ENCODE results near the gene CD200. TPM values are rescaled to one million over a fixed set of nuclear protein-coding genes. Genes with fewer than 3 reads are reported as not detected.

The CD200 gene
- total RNA-seq, 8 experiments from 2014 or later: 1.0 to 79.1 (median 65.7) TPM; not detected in 1

DNA sequence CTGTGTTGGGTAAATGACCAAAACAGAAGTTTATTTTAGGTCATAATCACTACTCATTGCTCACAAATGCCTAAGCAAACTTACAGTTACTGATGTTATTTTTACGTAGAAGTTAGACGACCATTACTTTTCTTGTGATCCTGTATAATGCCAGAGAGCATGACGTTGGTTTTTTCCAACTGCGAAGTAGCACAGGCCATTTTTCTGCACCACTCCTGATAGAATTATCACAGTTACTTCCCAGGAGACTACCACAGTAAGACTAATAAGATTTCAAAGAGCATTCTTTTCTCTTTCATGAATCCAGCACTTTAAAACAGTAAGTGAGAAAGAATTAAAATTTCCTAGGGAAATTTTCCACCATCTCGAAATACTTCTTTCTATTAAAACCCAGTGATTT is 19.8 kb downstream of the CD200 start:
- in situ Hi-C loops (cut with MboI; ENCODE audit: low pct_unique_long_range_greater_than_20kb in 2 of 9, low sequenced_read_pairs in 9 of 9, unreplicated experiment in 9 of 9): no loop called here
- 17 to 94% (median 79%) methylated on average over 1 to 5 of the region's 5 CpGs for WGBS, 10 experiments
- ATAC-seq (replicated peaks in 6 of 8): no peak
- Histone ChIP-seq H3K4me1 (replicated peaks in 1 of 2) (peaks cover 20 to 60% of the 10 kb centered on the region in 2 donors), H3K27ac (no peak overlapping the region), H3K4me3 (no peak overlapping the region)

- no peak overlapping the region for H3K27ac ChIP-seq
- in situ Hi-C loops (cut with MboI; ENCODE audit: low pct_unique_long_range_greater_than_20kb in 2 of 9, low sequenced_read_pairs in 9 of 9, unreplicated experiment in 9 of 9): no loop called here
- no peak overlapping the region for H3K4me3 ChIP-seq
- ATAC-seq (replicated peaks in 6 of 8): no peak
- 14 to 100% (median 80%) methylated on average over 1 to 3 of the region's 3 CpGs; no CpG with 5 or more reads in 1 of the 10 experiments for WGBS, 10 experiments
- peaks cover 20 to 60% of the 10 kb centered on the region in 2 donors for H3K4me1 ChIP-seq (replicated peaks in 1 of 2)
Measured at GRCh38 chr3:112353365-112353764, 20.4 kb downstream of the CD200 start.

DNA sequence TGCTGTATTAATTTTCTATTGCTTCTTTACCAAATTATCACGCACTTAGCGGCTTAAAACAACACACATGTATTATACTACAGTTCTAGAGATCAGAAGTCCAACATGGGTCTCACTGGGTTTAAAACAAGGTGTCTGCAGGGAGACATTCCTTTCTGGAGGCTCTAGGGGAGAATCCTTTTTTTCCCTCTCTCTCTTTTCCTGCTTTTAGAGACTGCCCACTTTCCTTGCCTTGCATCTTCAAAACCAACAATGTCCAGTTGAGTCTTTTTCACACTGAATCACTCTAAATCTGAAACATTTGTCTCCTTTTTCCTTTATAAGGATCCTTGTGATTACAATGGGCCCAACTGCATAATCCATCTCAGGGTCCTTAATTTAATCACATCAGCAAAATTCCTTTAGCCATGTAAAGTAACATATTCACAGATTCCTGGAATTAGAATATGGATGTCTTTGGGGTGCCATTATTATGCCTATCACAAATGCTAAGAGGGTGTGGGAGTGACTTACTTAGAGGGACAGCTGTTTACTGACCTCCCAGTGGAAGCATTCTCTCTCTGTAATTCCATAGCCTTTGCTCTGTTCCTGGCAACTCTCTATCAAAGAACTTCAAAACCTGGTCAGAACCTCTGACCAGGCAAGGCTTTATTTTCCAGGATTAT is 21.8 kb downstream of the CD200 start:
- in situ Hi-C loops (cut with MboI; ENCODE audit: low pct_unique_long_range_greater_than_20kb in 2 of 9, low sequenced_read_pairs in 9 of 9, unreplicated experiment in 9 of 9): no loop called here
- peaks cover 17 to 51% of the 10 kb centered on the region in 2 donors for H3K4me1 ChIP-seq (replicated peaks in 1 of 2)
- 17 to 100% (median 80%) methylated on average over 1 to 2 of the region's 2 CpGs; no CpG with 5 or more reads in 3 of the 10 experiments for WGBS, 10 experiments
- peak overlapping the region in 1 of 2 donors; percentile 44 for H3K27ac ChIP-seq
- no peak overlapping the region for H3K4me3 ChIP-seq
- peak in 6 of 8 experiments; percentile 24 to 82 (median 58) for ATAC-seq (replicated peaks in 6 of 8)

DNA sequence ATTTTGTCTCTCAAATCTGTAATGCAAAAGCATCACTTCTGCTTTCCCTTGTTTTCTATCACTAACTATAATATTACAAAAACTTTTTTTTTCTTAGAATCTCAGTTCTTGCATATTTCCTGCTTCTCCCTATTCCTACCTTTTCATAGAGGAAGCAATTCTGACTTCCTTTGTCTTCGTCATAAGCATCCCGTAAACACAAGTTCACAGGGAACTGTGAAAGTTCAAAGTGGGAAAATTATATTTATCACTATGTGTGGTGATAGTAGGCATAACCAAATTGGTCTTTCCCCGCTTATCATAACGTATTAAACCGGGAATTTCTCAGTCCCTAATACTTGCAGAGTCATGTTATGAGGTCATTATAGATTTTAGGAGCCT is 22.3 kb downstream of the CD200 start:
- Histone ChIP-seq H3K27ac (no peak overlapping the region), H3K4me1 (replicated peaks in 1 of 2) (peaks cover 12 to 45% of the 10 kb centered on the region in 2 donors), H3K4me3 (no peak overlapping the region)
- ATAC-seq (replicated peaks in 6 of 8): no peak
- 44 to 89% (median 64%) methylated on average over 4 to 5 of the region's 5 CpGs; no CpG with 5 or more reads in 2 of the 10 experiments for WGBS, 10 experiments
- in situ Hi-C loops (cut with MboI; ENCODE audit: low pct_unique_long_range_greater_than_20kb in 2 of 9, low sequenced_read_pairs in 9 of 9, unreplicated experiment in 9 of 9): no loop called here

DNA sequence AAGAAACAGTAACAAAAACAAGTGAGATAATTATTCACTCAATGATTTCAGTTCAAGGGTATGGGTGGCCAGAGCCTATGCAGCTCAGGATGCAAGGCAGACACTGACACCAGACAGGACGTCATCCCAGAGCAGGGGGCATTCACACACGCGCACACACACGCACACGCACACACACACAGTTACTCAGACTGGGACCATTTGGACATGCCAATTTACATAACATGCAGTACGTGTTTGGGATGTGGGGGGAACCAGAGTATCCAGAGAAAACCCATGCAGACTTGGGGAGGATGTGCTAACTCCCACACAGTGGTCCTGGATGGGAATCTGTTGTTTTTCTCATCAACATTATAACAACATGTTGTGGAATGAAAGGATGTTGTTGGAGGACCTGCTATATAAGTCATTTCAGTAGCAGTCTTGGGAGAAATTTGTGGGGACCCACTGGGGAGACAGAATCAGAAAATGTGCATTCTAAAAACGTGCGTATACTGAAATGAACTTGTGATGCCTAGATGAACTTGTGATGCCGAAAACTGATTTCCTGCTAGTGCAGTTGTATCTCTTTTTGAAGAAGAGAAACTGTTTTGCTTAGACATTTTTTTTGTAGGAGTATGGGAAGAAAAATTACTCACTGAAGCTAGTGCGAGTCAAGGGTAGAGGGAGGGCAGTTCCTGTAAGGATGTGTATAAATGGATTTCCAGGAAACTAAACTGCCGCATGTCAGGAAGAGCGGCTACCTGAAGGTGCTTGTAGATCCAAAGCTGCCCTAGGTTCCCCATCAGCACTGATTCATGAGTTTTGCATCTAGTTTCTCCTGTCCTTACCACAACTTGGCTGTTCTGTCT is 25.2 kb downstream of the CD200 start:
- 60 to 97% (median 85%) methylated on average over 3 to 11 of the region's 12 CpGs for WGBS, 10 experiments
- no peak overlapping the region for H3K4me3 ChIP-seq
- peaks cover 0 to 21% of the 10 kb centered on the region in 2 donors for H3K4me1 ChIP-seq (replicated peaks in 1 of 2)
- in situ Hi-C loops (cut with MboI; ENCODE audit: low pct_unique_long_range_greater_than_20kb in 2 of 9, low sequenced_read_pairs in 9 of 9, unreplicated experiment in 9 of 9): no loop called here
- no peak for ATAC-seq (replicated peaks in 6 of 8)
- H3K27ac ChIP-seq: no peak overlapping the region

DNA sequence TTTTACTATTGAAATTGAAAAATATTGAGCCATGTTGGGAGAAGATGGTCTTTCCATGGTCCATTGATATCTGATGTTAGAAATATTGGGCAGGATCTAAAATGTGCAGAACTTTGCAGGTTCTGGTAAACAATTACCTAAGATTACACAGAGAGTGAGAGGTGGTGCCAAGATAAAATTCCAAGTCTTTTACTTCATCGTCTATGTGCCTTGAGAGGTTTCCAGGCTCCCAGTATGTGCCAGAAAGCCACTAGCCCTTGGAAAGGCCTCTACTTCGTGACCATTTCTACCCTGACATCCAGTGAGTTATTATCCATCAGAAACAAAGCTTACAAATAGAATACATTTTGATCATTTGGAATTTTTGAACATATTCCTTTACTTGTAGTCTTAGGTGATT is 27.6 kb downstream of the CD200 start:
- Histone ChIP-seq H3K27ac (no peak overlapping the region), H3K4me1 (replicated peaks in 1 of 2) (peaks cover 0 to under 1% of the 10 kb centered on the region in 2 donors), H3K4me3 (no peak overlapping the region)
- ATAC-seq (replicated peaks in 6 of 8): no peak
- 11 to 100% (median 68%) methylated on average over 1 to 2 of the region's 2 CpGs; no CpG with 5 or more reads in 2 of the 10 experiments for WGBS, 10 experiments
- in situ Hi-C loops (cut with MboI; ENCODE audit: low pct_unique_long_range_greater_than_20kb in 2 of 9, low sequenced_read_pairs in 9 of 9, unreplicated experiment in 9 of 9): no loop called here

GRCh38 chr3:112362221-112362620 is 29.3 kb downstream of the CD200 start:
- WGBS, 10 experiments: 0 to 100% (median 92%) methylated on average over 1 to 2 of the region's 2 CpGs
- Histone ChIP-seq H3K4me3 (no peak overlapping the region), H3K4me1 (replicated peaks in 1 of 2) (no peaks in the 10 kb centered on the region), H3K27ac (no peak overlapping the region)
- ATAC-seq (replicated peaks in 6 of 8): no peak
- in situ Hi-C loops (cut with MboI; ENCODE audit: low pct_unique_long_range_greater_than_20kb in 2 of 9, low sequenced_read_pairs in 9 of 9, unreplicated experiment in 9 of 9): no loop called here

DNA sequence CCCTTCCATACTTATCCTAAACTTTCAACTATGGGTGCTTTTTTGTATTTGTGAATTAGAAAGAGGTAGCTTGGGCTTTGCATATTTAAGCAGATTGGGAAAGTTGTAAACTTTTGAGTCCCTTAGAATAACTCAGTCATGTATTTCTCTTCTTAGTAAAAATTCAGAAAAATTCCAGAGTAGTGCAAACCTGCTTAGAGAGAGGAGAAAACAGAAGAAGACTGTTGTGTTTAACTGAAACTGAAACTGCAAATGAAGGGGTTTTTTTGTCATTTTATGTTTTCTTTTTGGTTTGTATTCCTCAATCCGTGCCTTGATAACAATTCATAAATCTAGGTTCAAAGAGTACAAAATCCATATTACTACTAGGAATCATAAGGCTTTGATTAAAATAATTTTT is 31.3 kb downstream of the CD200 start:
- no peak overlapping the region for H3K27ac ChIP-seq
- WGBS, 10 experiments: 0 to 100% (median 85%) methylated on average over 1 of the region's 1 CpG; no CpG with 5 or more reads in 1 of the 10 experiments
- H3K4me3 ChIP-seq: no peak overlapping the region
- no peaks in the 10 kb centered on the region for H3K4me1 ChIP-seq (replicated peaks in 1 of 2)
- in situ Hi-C loops (cut with MboI; ENCODE audit: low pct_unique_long_range_greater_than_20kb in 2 of 9, low sequenced_read_pairs in 9 of 9, unreplicated experiment in 9 of 9): no loop called here
- ATAC-seq (replicated peaks in 6 of 8): peak in 1 of 8 experiments; percentile 21

DNA sequence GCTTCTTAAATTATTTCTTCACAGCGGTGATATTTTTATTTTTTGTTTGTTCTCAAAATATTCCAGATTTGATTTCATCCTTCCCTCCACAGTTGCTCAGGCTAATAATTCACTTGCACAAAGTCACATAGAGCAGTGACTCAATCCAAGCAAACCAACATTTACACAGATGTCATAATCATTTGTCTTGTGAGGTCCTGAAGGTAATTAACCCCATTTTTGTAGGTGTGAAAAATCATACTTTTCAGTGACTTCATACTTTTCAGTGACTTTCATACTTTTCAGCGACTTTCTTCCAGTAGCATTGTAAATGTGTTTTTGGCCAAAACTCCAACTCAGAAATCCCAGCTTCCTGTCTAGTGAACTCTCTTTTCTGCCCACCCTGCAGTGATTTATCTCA is 32.1 kb downstream of the CD200 start:
- in situ Hi-C loops (cut with MboI; ENCODE audit: low pct_unique_long_range_greater_than_20kb in 2 of 9, low sequenced_read_pairs in 9 of 9, unreplicated experiment in 9 of 9): no loop called here
- no peak overlapping the region for H3K27ac ChIP-seq
- ATAC-seq (replicated peaks in 6 of 8): no peak
- H3K4me3 ChIP-seq: no peak overlapping the region
- 17 to 100% (median 91%) methylated on average over 1 to 2 of the region's 2 CpGs for WGBS, 10 experiments
- no peaks in the 10 kb centered on the region for H3K4me1 ChIP-seq (replicated peaks in 1 of 2)

- H3K27ac ChIP-seq: no peak overlapping the region
- WGBS, 10 experiments: 8 to 100% (median 74%) methylated on average over 1 to 3 of the region's 3 CpGs; no CpG with 5 or more reads in 2 of the 10 experiments
- in situ Hi-C loops (cut with MboI; ENCODE audit: low pct_unique_long_range_greater_than_20kb in 2 of 9, low sequenced_read_pairs in 9 of 9, unreplicated experiment in 9 of 9): no loop called here
- ATAC-seq (replicated peaks in 6 of 8): no peak
- H3K4me3 ChIP-seq: no peak overlapping the region
- no peaks in the 10 kb centered on the region for H3K4me1 ChIP-seq (replicated peaks in 1 of 2)
Measured at GRCh38 chr3:112365636-112366035, 32.7 kb downstream of the CD200 start.

GRCh38 chr3:112366522-112366921 is 33.6 kb downstream of the CD200 start:
- no peak for ATAC-seq (replicated peaks in 6 of 8)
- H3K4me3 ChIP-seq: no peak overlapping the region
- no peak overlapping the region for H3K27ac ChIP-seq
- WGBS, 10 experiments: 26 to 96% (median 78%) methylated on average over 2 to 3 of the region's 3 CpGs; no CpG with 5 or more reads in 2 of the 10 experiments
- in situ Hi-C loops (cut with MboI; ENCODE audit: low pct_unique_long_range_greater_than_20kb in 2 of 9, low sequenced_read_pairs in 9 of 9, unreplicated experiment in 9 of 9): no loop called here
- H3K4me1 ChIP-seq (replicated peaks in 1 of 2): no peaks in the 10 kb centered on the region

- in situ Hi-C loops (cut with MboI; ENCODE audit: low pct_unique_long_range_greater_than_20kb in 2 of 9, low sequenced_read_pairs in 9 of 9, unreplicated experiment in 9 of 9): no loop called here
- 0 to 100% (median 64%) methylated on average over 1 to 3 of the region's 3 CpGs; no CpG with 5 or more reads in 1 of the 10 experiments for WGBS, 10 experiments
- ATAC-seq (replicated peaks in 6 of 8): peak in 2 of 8 experiments; percentile 42 to 91
Measured at GRCh38 chr3:112371569-112371968, 38.6 kb downstream of the CD200 start.

GRCh38 chr3:112372396-112372795 is 39.4 kb downstream of the CD200 start:
- Histone ChIP-seq H3K27ac (no peak overlapping the region), H3K4me3 (no peak overlapping the region), H3K4me1 (replicated peaks in 1 of 2) (no peaks in the 10 kb centered on the region)
- ATAC-seq (replicated peaks in 6 of 8): no peak
- in situ Hi-C loops (cut with MboI; ENCODE audit: low pct_unique_long_range_greater_than_20kb in 2 of 9, low sequenced_read_pairs in 9 of 9, unreplicated experiment in 9 of 9): no loop called here
- 11 to 100% (median 100%) methylated on average over 1 of the region's 1 CpG; no CpG with 5 or more reads in 3 of the 10 experiments for WGBS, 10 experiments

More at GRCh38 chr3:112371569-112371968, 38.6 kb downstream of the CD200 start:
- no peak overlapping the region for H3K4me3 ChIP-seq
- H3K4me1 ChIP-seq (replicated peaks in 1 of 2): no peaks in the 10 kb centered on the region
- no peak overlapping the region for H3K27ac ChIP-seq

Measured in motor neuron (in vitro differentiated cells).